Panc1 (cell line): ENCODE measurements around the gene ZNF396. TPM values are rescaled to one million over a fixed set of nuclear protein-coding genes. Genes with fewer than 3 reads are reported as not detected.

Experiments used
- ATAC-seq: fragments of 200-7000 bp; cut with Tn5 transposase; 2 replicates; pipeline ENCODE4 v1.9.1; 2020; ENCODE audit warnings: mild to moderate bottlenecking, moderate library complexity
- BruUV-seq: library from RNA; stranded (reverse); fragments of 400-500 nt; replicated peaks from 2 replicates; lab custom pipeline; 2021; lab: Mats Ljungman, UMichigan
- CTCF ChIA-PET: fragments of 300-600 bp; sonication (Branson Sonifier 250); formaldehyde crosslinking; loops from one replicate; lab custom pipeline; 2022; ENCODE audit warnings: antibody characterized with exemption; lab: Charles Lee
- POLR2A ChIA-PET: fragments of 300-600 bp; sonication (Branson Sonifier 250); formaldehyde crosslinking; loops from one replicate; lab custom pipeline; 2022; ENCODE audit warnings: antibody characterized with exemption; lab: Charles Lee
- DNase-seq: peaks from one replicate; pipeline ENCODE4 v3.0.0-alpha.2; 2010; ENCODE audit warnings: low read depth, low spot score
- H3K27ac ChIP-seq: 2 replicates; pipeline ENCODE4 v1.5.1; 2011; ENCODE audit warnings: mild to moderate bottlenecking, low read length, inconsistent platforms
- H3K27me3 ChIP-seq: fragments of 200-500 bp; sonication (Bioruptor generic); 2 replicates; pipeline ENCODE4 v1.6.0; 2014; ENCODE audit warnings: low read length, inconsistent platforms; ENCODE audit not compliant: control insufficient read depth, insufficient read depth
- H3K36me3 ChIP-seq: fragments of 200-500 bp; sonication (Bioruptor generic); 2 replicates; pipeline ENCODE4 v1.5.1; 2014; ENCODE audit warnings: inconsistent platforms, mild to moderate bottlenecking, low read length, moderate library complexity; ENCODE audit not compliant: control insufficient read depth, insufficient read depth
- H3K4me1 ChIP-seq: 2 replicates; pipeline ENCODE4 v1.5.1; 2011; ENCODE audit warnings: inconsistent platforms, mild to moderate bottlenecking, low read length, moderate library complexity; ENCODE audit not compliant: control insufficient read depth, insufficient read depth
- H3K4me3 ChIP-seq, 2 experiments: 2 replicates each; pipeline ENCODE4 v1.5.1; 2011 to 2012; ENCODE audit warnings: low read depth in 2 of 2, low read length in 2 of 2, mild to moderate bottlenecking in 2 of 2, inconsistent platforms in 1 of 2, moderate library complexity in 1 of 2
- H3K9me3 ChIP-seq: fragments of 200-500 bp; sonication (Bioruptor generic); 2 replicates; pipeline ENCODE4 v1.5.1; 2014; ENCODE audit warnings: low read depth, mild to moderate bottlenecking, inconsistent platforms, low read length, moderate library complexity; ENCODE audit not compliant: control insufficient read depth, insufficient read depth
- POLR2AphosphoS5 ChIP-seq: IDR thresholded peaks from 2 replicates; pipeline ENCODE4 v1.6.1; 2012; ENCODE audit warnings: mild to moderate bottlenecking, low read depth, low read length, moderate library complexity
- SIN3A ChIP-seq: IDR thresholded peaks from 2 replicates; pipeline ENCODE4 v1.6.1; 2012; ENCODE audit warnings: low read depth, mild to moderate bottlenecking, low read length, moderate library complexity, borderline replicate concordance; ENCODE audit not compliant: insufficient read depth
- TCF7L2 ChIP-seq: IDR thresholded peaks from 2 replicates; pipeline ENCODE4 v1.6.1; 2011; ENCODE audit warnings: mild to moderate bottlenecking, low read depth, low read length, inconsistent platforms
- in situ Hi-C: cut with HindIII; loops from 2 replicates; pipeline ENCODE4 v1.10.0; 2016; ENCODE audit warnings: low sequenced_read_pairs, low pct_unique_long_range_greater_than_20kb
- intact Hi-C: fragments of 100-400 bp; cut with micrococcal nuclease; formaldehyde crosslinking; loops from one replicate; pipeline ENCODE4 v1.10.0; 2022; ENCODE audit not compliant: unreplicated experiment
- total RNA-seq: library from RNA; stranded (reverse); gene quantifications from one replicate; pipeline ENCODE4 v1.2.1, GENCODE V29; 2021; ENCODE audit not compliant: unreplicated experiment
- TF ChIP-seq, protein P1 (sequence below): fragments of 450-650 bp; IDR thresholded peaks from 2 replicates; pipeline ENCODE4 v1.5.1; 2017; ENCODE audit warnings: mild to moderate bottlenecking
- TF ChIP-seq, protein P2 (sequence below), 2 experiments: IDR thresholded peaks; 2 replicates each; pipeline ENCODE4 v1.6.1; 2011 to 2012; ENCODE audit warnings: low read depth in 2 of 2, control low read depth in 1 of 2, low read length in 1 of 2, mild to moderate bottlenecking in 1 of 2, moderate library complexity in 1 of 2; ENCODE audit not compliant: insufficient read depth in 1 of 2

The ZNF396 gene
- total RNA-seq, 1 experiment from 2014 or later = 2.8 TPM

DNA sequence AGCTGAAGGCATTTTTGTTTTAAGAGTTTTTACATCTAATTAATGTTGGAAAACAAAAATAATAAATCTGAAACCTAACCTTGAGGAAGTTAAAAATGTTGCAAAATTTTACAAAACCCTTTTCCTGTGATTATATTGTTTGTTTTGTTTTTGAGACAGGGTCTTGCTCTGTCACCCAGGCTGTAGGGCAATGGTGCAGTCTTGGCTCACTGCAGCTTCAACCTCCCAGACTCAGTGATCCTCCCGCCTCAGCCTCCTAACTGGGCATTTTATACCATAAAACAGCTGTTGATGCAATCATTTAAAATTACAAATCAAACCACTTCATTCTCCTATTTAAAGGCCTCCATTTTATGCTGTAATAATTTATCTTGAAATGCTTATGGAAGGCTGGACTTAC is 31.2 kb downstream of the ZNF396 start:
- intact Hi-C loops (loop anchor here (10.0 kb wide), 1 partner anchor 111 kb away; no protein-coding TSS in a partner anchor), in situ Hi-C loops (no loop called here)
- Histone ChIP-seq H3K36me3 (peaks cover 5% of the 10 kb centered on the region; the same call in 1 of the 2 replicates), H3K27ac (peak overlapping the region; percentile 92), H3K4me3 (peak overlapping the region in 1 of 2 experiments; percentile 75; a peak in 2 of 4 replicates), H3K27me3 (no peaks in the 10 kb centered on the region), H3K9me3 (no peaks in the 10 kb centered on the region), H3K4me1 (peaks cover 20% of the 10 kb centered on the region)
- ATAC-seq = no peak
- TF ChIP-seq TCF7L2 (no peak), SIN3A (no peak), POLR2AphosphoS5 (no peak)
- TF ChIP-seq, protein P1, sequence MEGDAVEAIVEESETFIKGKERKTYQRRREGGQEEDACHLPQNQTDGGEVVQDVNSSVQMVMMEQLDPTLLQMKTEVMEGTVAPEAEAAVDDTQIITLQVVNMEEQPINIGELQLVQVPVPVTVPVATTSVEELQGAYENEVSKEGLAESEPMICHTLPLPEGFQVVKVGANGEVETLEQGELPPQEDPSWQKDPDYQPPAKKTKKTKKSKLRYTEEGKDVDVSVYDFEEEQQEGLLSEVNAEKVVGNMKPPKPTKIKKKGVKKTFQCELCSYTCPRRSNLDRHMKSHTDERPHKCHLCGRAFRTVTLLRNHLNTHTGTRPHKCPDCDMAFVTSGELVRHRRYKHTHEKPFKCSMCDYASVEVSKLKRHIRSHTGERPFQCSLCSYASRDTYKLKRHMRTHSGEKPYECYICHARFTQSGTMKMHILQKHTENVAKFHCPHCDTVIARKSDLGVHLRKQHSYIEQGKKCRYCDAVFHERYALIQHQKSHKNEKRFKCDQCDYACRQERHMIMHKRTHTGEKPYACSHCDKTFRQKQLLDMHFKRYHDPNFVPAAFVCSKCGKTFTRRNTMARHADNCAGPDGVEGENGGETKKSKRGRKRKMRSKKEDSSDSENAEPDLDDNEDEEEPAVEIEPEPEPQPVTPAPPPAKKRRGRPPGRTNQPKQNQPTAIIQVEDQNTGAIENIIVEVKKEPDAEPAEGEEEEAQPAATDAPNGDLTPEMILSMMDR = no peak
- TF ChIP-seq, protein P2, sequence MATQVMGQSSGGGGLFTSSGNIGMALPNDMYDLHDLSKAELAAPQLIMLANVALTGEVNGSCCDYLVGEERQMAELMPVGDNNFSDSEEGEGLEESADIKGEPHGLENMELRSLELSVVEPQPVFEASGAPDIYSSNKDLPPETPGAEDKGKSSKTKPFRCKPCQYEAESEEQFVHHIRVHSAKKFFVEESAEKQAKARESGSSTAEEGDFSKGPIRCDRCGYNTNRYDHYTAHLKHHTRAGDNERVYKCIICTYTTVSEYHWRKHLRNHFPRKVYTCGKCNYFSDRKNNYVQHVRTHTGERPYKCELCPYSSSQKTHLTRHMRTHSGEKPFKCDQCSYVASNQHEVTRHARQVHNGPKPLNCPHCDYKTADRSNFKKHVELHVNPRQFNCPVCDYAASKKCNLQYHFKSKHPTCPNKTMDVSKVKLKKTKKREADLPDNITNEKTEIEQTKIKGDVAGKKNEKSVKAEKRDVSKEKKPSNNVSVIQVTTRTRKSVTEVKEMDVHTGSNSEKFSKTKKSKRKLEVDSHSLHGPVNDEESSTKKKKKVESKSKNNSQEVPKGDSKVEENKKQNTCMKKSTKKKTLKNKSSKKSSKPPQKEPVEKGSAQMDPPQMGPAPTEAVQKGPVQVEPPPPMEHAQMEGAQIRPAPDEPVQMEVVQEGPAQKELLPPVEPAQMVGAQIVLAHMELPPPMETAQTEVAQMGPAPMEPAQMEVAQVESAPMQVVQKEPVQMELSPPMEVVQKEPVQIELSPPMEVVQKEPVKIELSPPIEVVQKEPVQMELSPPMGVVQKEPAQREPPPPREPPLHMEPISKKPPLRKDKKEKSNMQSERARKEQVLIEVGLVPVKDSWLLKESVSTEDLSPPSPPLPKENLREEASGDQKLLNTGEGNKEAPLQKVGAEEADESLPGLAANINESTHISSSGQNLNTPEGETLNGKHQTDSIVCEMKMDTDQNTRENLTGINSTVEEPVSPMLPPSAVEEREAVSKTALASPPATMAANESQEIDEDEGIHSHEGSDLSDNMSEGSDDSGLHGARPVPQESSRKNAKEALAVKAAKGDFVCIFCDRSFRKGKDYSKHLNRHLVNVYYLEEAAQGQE (IDR thresholded peaks at IDR 0.05; ENCODE audit: insufficient read depth in 1 of 2, low read depth in 2 of 2, low read length in 1 of 2) = no peak
- ChIA-PET POLR2A (interaction anchor here (0.7 kb wide), 2 partner anchors 42 to 1190 kb away, joined by 3 to 7 read pairs; no protein-coding TSS in a partner anchor), CTCF (interaction anchor here (3.2 kb wide), 1 partner anchor 9 kb away, joined by 14 read pairs; no protein-coding TSS in a partner anchor)
- BruUV-seq = no TSS peak
- DNase-seq = no peak

DNA sequence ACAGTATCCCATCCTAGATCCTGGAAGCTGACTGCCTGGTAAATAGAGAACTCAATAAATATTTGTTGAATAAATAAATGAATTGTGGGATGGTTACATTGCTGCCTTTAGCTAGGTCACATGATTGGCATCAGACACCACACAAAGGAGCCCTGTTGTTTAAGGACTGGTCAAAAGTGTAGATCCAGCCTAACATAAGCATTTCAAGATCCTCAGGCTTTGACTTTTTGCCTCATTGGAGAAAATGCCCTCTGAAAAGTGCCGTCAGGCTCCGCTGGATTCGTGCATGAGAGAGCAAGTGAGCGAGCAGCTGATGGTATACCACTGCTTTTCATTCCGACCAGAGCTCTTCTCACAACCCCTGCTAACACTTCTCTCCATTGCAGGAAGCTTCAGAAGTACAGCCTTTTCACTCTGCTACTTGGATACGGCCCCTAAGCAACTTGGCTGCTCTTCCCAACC is 31.6 kb downstream of the ZNF396 start:
- Histone ChIP-seq H3K4me3 (peak overlapping the region; percentile 75 to 82), H3K9me3 (no peaks in the 10 kb centered on the region), H3K36me3 (peaks cover 5% of the 10 kb centered on the region; the same call in 1 of the 2 replicates), H3K27ac (peak overlapping the region; percentile 92), H3K4me1 (peaks cover 20% of the 10 kb centered on the region), H3K27me3 (no peaks in the 10 kb centered on the region)
- DNase-seq = no peak
- BruUV-seq = no TSS peak
- ChIA-PET POLR2A (interaction anchor here (0.6 to 0.7 kb wide), 4 partner anchors 41 to 1700 kb away, joined by 3 to 7 read pairs (median 3); no protein-coding TSS in a partner anchor), CTCF (interaction anchor here (1.3 to 3.2 kb wide), 2 partner anchors 10 to 114 kb away, joined by 4 to 14 read pairs; no protein-coding TSS in a partner anchor)
- ATAC-seq = peak; percentile 18; the same call in 1 of the 2 replicates
- TF ChIP-seq, protein P2 (IDR thresholded peaks at IDR 0.05; ENCODE audit: insufficient read depth in 1 of 2, low read depth in 2 of 2, low read length in 1 of 2) = no peak
- TF ChIP-seq POLR2AphosphoS5 (no peak), TCF7L2 (no peak), SIN3A (no peak)
- TF ChIP-seq, protein P1 = no peak
- in situ Hi-C loops = no loop called here
- intact Hi-C loops = loop anchor here (10.0 kb wide), 1 partner anchor 111 kb away; no protein-coding TSS in a partner anchor
